G401.6 (cell line): Measurements from ENCODE around the gene TRIM38.
A peak's percentile ranks its signal among the peaks of the same experiment; 100 is the strongest.

Experiments used
- FAIRE-seq: peaks from 2 replicates; lab custom pipeline; 2012; peaks lifted over from hg19 to GRCh38; lab: Jason Lieb, UNC

Gene TRIM38

GRCh38 chr6:26026833-26027490, 64.4 kb downstream of the TRIM38 start:
- FAIRE-seq, result peak; percentile 98

- no peak for FAIRE-seq
Observed at GRCh38 chr6:26027491-26028211, 65.0 kb downstream of the TRIM38 start.

GRCh38 chr6:26028212-26028745, 65.7 kb downstream of the TRIM38 start:
- peak; percentile 31 for FAIRE-seq

GRCh38 chr6:26028746-26029569, 66.4 kb downstream of the TRIM38 start:
- FAIRE-seq, result peak; percentile 45

- no peak for FAIRE-seq
Observed at GRCh38 chr6:26029570-26029856, 66.9 kb downstream of the TRIM38 start.

GRCh38 chr6:26029857-26030653, 67.5 kb downstream of the TRIM38 start:
- FAIRE-seq, result no peak

GRCh38 chr6:26030716-26031115, 68.1 kb downstream of the TRIM38 start:
- FAIRE-seq, result peak; percentile 17

- no peak for FAIRE-seq
Observed at GRCh38 chr6:26031151-26031594, 68.6 kb downstream of the TRIM38 start.

GRCh38 chr6:26031595-26032339, 69.2 kb downstream of the TRIM38 start:
- FAIRE-seq, result peak; percentile 99

- FAIRE-seq, result peak; percentile 72
Observed at GRCh38 chr6:26032340-26033084, 69.9 kb downstream of the TRIM38 start.

- FAIRE-seq, result peak; percentile 98
Observed at GRCh38 chr6:26033085-26033940, 70.7 kb downstream of the TRIM38 start.

GRCh38 chr6:26033941-26034354, 71.3 kb downstream of the TRIM38 start:
- FAIRE-seq, result no peak

GRCh38 chr6:26034905-26035304, 72.3 kb downstream of the TRIM38 start:
- FAIRE-seq, result no peak
